Measurements from ENCODE around the gene NANOS3.
"Not testable (repeated sequence)": the region's sequence is repeated elsewhere in the genome, so short reads cannot be mapped to it uniquely, and the experiment has no call there.

Gene NANOS3

GRCh38 chr19:13843104-13843921, 33.6 kb upstream of the NANOS3 start:
- no peak for DNase-seq

GRCh38 chr19:13844130-13844631, 32.8 kb upstream of the NANOS3 start:
- no peak for DNase-seq

- DNase-seq: peak; percentile 31
Measured at GRCh38 chr19:13846557-13847406, 30.2 kb upstream of the NANOS3 start.

- DNase-seq: peak; percentile 29
Measured at GRCh38 chr19:13847407-13848339, 29.3 kb upstream of the NANOS3 start.

GRCh38 chr19:13848340-13848677, 28.6 kb upstream of the NANOS3 start:
- DNase-seq: no peak

- DNase-seq: no peak
Measured at GRCh38 chr19:13848798-13849676, 27.9 kb upstream of the NANOS3 start.

- no peak for DNase-seq
Measured at GRCh38 chr19:13849991-13850909, 26.7 kb upstream of the NANOS3 start.

- DNase-seq: no peak
Measured at GRCh38 chr19:13850910-13851733, 25.8 kb upstream of the NANOS3 start.

- not testable (repeated sequence) for DNase-seq
Measured at GRCh38 chr19:13851734-13852114, 25.2 kb upstream of the NANOS3 start.

- not testable (repeated sequence) for DNase-seq
Measured at GRCh38 chr19:13852171-13852707, 24.7 kb upstream of the NANOS3 start.

- no peak for DNase-seq
Measured at GRCh38 chr19:13856497-13856896, 20.4 kb upstream of the NANOS3 start.

- DNase-seq: no peak
Measured at GRCh38 chr19:13859361-13859880, 17.5 kb upstream of the NANOS3 start.

- no peak for DNase-seq
Measured at GRCh38 chr19:13860679-13861391, 16.1 kb upstream of the NANOS3 start.

- DNase-seq: no peak
Measured at GRCh38 chr19:13861392-13861713, 15.6 kb upstream of the NANOS3 start.

- DNase-seq: peak; percentile 33
Measured at GRCh38 chr19:13861714-13862531, 15.0 kb upstream of the NANOS3 start.

- no peak for DNase-seq
Measured at GRCh38 chr19:13864046-13864666, 12.8 kb upstream of the NANOS3 start.
